Right atrium auricular region (tissue), 2 donors: ENCODE data around the gene PPP1R1B. TPM values are rescaled to one million over a fixed set of nuclear protein-coding genes. Genes with fewer than 3 reads are reported as not detected.
A peak's percentile ranks its signal among the peaks of the same experiment; 100 is the strongest.

Experiments
- DNase-seq: peaks from one replicate; pipeline ENCODE4 v3.0.0-alpha.2; 2019; ENCODE audit warnings: low spot score
- H3K27ac ChIP-seq, 2 donors: fragments of 200-600 bp; sonication (generic); 1 replicate in 1 of 2; 2 replicates in 1 of 2; pipeline ENCODE4 v1.5.1; 2016 to 2019
- H3K27me3 ChIP-seq, 2 donors: fragments of 200-600 bp; sonication (generic); one replicate each; pipeline versions ENCODE4 v1.5.1 to v1.6.0; 2017 to 2019
- H3K36me3 ChIP-seq: fragments of 200-600 bp; sonication (generic); one replicate; pipeline ENCODE4 v1.5.1; 2016
- H3K4me1 ChIP-seq, 2 donors: fragments of 200-600 bp; sonication (generic); one replicate each; pipeline versions ENCODE4 v1.5.1 to v1.6.0; 2017 to 2019
- H3K4me3 ChIP-seq, 2 donors: fragments of 200-600 bp; sonication (generic); 1 replicate in 1 of 2; 2 replicates in 1 of 2; pipeline ENCODE4 v1.5.1; 2017 to 2019; ENCODE audit warnings: mild to moderate bottlenecking in 1 of 2, moderate library complexity in 1 of 2
- H3K9me3 ChIP-seq, 2 donors: fragments of 200-600 bp; sonication (generic); one replicate each; pipeline ENCODE4 v1.5.1; 2019
- total RNA-seq, 2 donors: library from RNA; depleted of rRNA; stranded (reverse); fragments of >200 nt; gene quantifications; one replicate each; pipeline ENCODE4 v1.1.0, GENCODE V29; 2016
- TF ChIP-seq, protein P1 (sequence below), 2 donors: fragments of 200-600 bp; sonication (generic); IDR thresholded peaks; one replicate each; pipeline ENCODE4 v1.5.1; 2019; ENCODE audit warnings: antibody characterized with exemption in 2 of 2

PPP1R1B gene
- total RNA-seq, 2 donors from 2014 or later, result 6.7 TPM; not detected in 1

DNA sequence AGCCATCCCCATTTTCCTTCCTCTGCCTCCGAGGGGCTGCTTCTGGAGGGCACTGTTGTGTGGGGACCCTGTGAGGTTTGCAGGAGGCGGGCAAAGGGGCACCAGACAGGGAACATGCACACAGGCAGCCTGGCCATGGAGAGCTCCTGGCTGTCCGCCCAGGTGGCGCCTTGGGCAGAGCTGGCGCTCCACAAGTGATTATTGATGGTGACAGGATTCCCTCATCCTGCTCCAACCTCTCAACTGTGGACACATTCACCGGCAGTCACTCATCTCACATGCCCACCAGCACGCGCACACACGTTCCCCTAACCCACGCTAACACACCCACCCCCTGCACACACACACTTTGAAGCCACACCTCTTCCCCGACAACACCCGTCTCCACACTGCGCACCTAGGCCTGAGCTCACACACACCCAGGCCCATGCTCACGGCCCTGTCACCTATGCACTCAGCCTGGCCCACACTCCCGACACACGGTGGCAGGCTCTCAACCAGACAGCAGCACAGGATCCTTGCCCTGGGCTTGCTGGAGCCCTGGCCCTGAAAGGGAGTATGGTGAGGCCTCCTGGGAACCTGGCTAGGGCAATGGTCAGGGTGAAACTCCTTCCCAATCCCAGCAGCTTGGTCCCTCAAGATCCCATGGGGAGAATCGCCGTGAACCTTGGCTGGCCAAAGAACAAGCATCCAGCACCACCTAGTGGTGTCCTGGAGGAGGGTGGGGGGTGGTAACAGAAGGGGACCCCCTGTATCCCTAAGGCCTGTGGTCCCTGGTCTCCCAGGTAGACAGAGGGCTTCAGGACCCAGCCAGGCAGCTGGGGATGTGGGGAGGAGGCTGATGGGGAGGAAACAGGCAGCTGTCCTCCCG lies 45.1 kb downstream of the PPP1R1B start:
- peak overlapping the region; percentile 89 to 96 for H3K27ac ChIP-seq
- no peaks in the 10 kb centered on the region for H3K27me3 ChIP-seq
- H3K36me3 ChIP-seq, result no peaks in the 10 kb centered on the region
- H3K9me3 ChIP-seq, result no peaks in the 10 kb centered on the region
- DNase-seq, result no peak
- H3K4me1 ChIP-seq, result peaks cover 0 to 87% of the 10 kb centered on the region in 2 donors
- no peak overlapping the region for H3K4me3 ChIP-seq
- TF ChIP-seq, protein P1, sequence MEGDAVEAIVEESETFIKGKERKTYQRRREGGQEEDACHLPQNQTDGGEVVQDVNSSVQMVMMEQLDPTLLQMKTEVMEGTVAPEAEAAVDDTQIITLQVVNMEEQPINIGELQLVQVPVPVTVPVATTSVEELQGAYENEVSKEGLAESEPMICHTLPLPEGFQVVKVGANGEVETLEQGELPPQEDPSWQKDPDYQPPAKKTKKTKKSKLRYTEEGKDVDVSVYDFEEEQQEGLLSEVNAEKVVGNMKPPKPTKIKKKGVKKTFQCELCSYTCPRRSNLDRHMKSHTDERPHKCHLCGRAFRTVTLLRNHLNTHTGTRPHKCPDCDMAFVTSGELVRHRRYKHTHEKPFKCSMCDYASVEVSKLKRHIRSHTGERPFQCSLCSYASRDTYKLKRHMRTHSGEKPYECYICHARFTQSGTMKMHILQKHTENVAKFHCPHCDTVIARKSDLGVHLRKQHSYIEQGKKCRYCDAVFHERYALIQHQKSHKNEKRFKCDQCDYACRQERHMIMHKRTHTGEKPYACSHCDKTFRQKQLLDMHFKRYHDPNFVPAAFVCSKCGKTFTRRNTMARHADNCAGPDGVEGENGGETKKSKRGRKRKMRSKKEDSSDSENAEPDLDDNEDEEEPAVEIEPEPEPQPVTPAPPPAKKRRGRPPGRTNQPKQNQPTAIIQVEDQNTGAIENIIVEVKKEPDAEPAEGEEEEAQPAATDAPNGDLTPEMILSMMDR (IDR thresholded peaks at IDR 0.05), result peak; percentile 53 to 66

DNA sequence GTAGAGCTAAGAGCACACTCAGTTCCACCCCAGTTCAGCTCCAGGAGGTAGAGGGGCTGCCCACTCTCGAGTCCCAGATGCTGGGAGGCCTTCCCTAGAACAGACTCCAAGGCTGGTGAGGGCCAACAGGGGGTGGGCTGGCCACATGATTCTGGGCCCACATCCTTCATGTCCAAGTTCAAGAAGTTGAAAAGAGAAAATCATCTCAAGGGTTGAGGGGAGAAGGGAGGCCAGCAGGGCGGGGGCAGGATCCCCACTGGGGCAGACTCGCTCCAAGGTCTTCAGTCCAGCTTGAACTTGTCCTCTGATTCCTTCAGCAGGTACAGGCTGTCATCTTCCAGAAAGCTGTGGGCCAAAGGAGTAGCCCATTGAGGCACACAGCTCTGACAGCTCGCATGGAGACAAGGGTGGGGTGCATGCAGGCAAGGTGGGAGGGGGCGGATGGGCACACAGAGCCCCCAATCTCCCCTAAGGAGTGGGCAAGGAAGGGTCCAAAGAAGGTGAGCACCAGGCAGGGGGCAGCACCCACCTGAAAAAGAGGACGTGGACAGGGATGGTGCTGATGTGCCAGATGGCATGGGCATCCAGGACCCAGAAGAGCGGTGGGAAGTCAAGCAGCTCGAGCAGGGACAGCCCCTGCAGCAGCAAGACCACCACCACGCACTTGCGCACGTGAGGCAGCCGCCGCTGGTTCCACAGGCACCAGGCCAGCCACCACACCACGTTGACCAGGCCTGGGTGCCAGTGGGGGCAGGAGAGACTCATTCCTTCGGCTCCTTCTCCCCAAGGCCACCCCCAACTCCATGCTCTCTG lies 46.0 kb downstream of the PPP1R1B start:
- Histone ChIP-seq H3K9me3 (no peaks in the 10 kb centered on the region), H3K36me3 (no peaks in the 10 kb centered on the region), H3K4me1 (peaks cover 0 to 87% of the 10 kb centered on the region in 2 donors), H3K4me3 (no peak overlapping the region), H3K27ac (peak overlapping the region; percentile 89 to 96), H3K27me3 (no peaks in the 10 kb centered on the region)
- TF ChIP-seq, protein P1 (IDR thresholded peaks at IDR 0.05), result no peak
- no peak for DNase-seq

DNA sequence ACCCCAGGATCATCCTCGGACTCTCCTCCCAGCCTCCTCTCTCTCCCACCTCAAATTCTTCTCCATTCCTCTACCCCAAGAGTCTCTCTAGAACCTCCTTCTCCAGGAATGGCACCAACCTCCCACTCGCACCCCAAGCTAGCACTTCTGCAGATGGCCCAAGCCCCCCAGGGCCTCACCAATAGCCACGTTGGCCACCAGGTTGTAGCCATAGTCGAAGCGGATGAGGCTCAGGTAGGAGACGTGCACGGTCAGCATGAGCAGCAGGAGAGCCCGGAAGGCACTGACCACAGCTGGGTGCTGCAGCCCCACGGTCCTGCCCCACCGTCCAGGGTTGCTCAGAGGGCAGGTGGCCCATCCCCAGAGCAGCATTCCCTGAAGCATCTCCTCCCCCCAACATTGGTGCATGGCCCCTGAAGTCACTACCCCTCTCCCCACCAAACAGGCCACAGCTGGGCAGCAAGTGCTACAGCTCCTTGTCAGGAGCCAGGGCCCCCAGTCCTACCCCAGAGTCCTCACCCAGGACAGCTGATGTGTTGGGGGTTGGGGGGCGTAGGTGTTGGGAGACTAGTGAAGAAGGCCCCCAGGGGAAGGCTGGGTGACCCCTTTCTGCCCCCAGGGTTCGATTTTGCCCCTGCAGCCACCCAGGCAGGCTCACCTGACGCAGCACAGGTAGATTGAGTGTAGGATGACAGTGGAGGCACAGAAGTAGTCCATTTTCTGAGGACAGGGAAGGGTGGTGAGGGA lies 46.8 kb downstream of the PPP1R1B start:
- Histone ChIP-seq H3K27me3 (no peaks in the 10 kb centered on the region), H3K36me3 (no peaks in the 10 kb centered on the region), H3K4me3 (no peak overlapping the region), H3K9me3 (no peaks in the 10 kb centered on the region), H3K4me1 (peaks cover 0 to 87% of the 10 kb centered on the region in 2 donors), H3K27ac (peak overlapping the region; percentile 89 to 96)
- no peak for DNase-seq
- TF ChIP-seq, protein P1 (IDR thresholded peaks at IDR 0.05), result no peak

DNA sequence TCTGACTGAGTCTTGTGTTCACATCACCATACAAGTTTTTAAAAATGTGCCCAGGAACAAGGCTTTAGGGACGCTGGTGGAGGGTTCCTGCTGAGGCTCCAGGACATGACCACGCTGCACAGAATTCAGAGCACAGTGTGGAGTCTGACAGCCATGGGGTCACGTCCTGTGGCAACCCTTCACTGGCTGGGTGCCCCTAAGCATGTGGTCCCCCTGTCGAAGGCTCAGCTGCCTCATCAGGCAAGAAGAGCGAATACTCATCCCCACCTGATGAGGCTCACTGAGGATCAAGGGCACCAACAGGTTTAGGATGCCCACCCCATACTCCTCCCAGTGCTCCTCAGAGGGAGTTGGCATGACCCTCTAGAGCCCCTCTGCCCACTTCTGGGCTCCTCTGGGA lies 47.4 kb downstream of the PPP1R1B start:
- Histone ChIP-seq H3K4me3 (no peak overlapping the region), H3K27ac (peak overlapping the region; percentile 89 to 96), H3K27me3 (no peaks in the 10 kb centered on the region), H3K36me3 (no peaks in the 10 kb centered on the region), H3K4me1 (peaks cover 0 to 87% of the 10 kb centered on the region in 2 donors), H3K9me3 (no peaks in the 10 kb centered on the region)
- no peak for DNase-seq
- TF ChIP-seq, protein P1 (IDR thresholded peaks at IDR 0.05), result no peak

DNA sequence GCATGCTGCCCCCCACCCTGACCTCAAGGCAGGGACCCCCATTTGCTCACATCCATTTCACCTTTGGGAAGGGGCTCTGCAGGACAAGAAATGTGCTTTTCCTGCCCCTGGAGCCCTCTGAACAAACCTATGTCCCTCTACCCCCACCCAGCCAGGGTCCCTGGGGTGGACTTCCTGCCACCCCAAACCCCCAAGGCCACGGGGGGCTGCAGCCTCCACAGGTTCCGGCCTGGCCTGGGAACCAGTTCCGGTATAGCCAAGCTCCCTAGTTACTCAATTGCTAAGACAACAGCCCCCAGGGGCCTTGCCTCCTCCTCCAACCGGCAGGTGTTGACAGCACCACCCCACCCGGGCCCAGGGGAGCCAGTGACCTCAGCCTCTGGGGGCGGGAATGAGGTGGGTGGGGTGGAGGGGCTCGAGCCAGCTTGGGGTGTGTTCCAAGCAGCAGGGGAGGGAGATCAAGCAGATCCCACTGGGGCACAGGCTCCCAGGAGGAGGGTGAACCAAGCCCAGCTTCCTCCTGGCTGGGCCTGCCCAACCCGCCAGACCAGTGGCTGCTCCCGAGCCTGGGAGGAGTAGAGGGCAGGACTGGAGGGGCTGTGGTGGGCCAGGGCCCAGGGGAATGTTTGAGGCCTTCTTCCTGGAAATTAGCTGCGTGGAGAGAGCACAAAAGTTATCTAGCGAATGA lies 48.1 kb downstream of the PPP1R1B start:
- H3K9me3 ChIP-seq, result no peaks in the 10 kb centered on the region
- H3K4me1 ChIP-seq, result peaks cover 0 to 87% of the 10 kb centered on the region in 2 donors
- no peak for DNase-seq
- H3K36me3 ChIP-seq, result no peaks in the 10 kb centered on the region
- H3K27me3 ChIP-seq, result no peaks in the 10 kb centered on the region
- H3K27ac ChIP-seq, result peak overlapping the region; percentile 89 to 96
- TF ChIP-seq, protein P1 (IDR thresholded peaks at IDR 0.05), result no peak
- H3K4me3 ChIP-seq, result no peak overlapping the region
